HG03060 (cell line): ENCODE measurements around the gene COL23A1.

Experiments used
- ATAC-seq: cut with Tn5 transposase; IDR thresholded peaks from one replicate; pipeline ENCODE4 v1.9.1; 2021; ENCODE audit warnings: low read depth, moderate number of reproducible peaks; ENCODE audit not compliant: unreplicated experiment

Gene COL23A1

DNA sequence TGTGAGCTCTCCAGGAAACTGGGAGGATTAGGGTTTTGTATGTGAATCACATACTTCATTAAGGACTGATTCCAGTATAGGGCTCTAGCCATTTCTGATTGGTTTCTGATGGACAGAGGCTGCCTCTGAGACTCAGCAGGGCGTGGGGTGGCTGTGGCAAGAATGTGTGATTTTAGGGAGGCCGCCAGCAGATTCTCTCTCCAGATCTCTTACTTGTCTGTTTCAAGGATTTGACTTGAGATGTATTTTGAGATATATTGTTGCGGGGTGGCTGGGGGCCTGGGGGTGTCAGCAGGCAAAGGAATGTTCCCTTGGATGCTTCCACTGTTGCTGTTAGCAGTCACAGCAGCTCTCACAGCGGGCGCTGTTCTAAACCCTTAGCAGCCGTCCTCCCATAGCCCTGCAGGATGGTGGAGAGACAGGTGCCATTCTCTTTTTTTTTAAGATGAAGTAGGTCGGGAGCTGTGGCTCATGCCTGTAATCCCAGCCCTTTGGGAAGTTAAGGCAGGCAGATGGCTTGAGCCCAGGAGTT is 393.8 kb downstream of the COL23A1 start:
- no peak for ATAC-seq

DNA sequence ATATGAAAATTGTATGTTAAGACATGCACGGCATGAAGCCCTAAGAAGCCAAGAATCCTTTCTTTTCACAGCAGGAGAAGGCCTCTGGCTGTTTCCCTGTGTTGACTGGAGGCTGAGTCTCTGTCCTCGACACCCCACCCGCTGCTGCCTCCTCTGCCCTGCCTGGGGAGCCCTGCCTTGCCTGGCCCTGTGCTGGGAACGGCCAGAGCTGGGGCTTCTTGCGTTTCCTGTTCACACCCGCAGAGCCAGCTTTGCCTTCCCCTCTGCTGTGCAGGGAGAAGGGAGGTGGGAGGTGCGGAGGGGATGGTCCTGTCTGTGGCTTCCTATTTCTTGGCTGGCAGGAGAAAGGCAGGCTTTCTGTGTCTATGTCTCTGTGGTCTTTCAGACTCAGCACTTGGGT is 396.2 kb downstream of the COL23A1 start:
- ATAC-seq: no peak

DNA sequence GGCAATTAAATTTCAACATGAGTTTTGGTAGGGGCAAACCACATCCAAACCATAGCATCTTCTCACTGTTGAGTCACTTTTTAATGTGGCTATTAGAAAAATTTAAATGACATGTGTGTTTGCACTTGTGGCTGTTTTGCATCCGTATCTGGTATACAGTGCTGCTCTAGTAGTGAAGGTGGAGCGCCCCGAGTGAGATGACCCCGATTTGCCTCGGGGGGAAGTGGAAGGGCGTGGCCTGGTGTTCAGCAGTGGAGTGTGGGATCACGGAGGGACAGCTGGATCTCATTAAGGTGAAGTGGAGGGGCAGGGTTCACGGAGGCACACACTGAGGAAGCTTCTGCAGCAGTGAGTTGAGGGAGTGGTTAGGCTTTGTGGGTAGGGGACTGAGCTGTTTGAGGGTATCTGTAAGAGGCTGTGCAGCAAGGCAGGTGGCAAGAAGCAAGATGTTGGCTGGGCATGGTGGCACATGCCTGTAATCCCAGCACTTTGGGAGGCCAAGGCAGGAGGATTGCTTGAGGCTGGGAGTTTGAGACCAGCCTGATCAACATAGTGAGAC is 396.9 kb downstream of the COL23A1 start:
- ATAC-seq: no peak

DNA sequence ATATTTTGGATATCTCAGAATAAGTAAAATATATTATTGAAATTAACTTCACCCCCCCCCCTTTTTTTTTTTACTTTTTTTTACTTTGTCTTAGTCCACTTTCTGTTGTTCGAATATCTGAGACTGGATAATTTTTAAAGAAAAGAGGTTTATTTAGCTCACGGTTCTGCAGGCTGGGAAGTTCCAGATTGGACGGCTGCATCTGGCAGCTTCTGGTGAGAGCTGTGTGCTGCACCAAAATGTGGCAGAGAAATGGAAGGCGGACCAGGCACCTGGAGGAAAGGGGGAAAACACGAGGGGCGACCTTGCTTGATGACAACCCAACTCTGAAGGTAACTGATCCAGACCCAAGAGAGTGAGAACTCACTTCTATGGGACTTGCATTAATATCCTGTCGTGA is 397.4 kb downstream of the COL23A1 start:
- no peak for ATAC-seq

DNA sequence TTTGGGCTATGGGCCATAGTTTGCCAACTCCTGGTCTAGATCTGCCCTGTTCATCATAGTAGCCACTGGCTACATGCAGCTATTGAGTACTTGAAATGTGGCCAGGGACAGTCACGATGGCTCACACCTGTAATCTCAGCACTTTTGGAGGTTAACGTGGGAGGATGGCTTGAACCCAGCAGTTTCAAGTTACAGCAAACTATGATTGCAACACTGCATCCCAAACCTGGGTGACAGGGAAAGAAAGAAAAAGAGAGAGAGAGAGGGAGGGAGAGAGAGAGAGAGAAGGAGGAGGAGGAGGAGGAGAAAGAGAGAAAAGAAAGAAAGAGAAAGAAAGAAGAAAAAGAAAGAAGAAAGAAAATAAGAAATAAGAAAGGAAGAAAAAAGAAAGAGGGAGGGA is 397.9 kb downstream of the COL23A1 start:
- no peak for ATAC-seq

DNA sequence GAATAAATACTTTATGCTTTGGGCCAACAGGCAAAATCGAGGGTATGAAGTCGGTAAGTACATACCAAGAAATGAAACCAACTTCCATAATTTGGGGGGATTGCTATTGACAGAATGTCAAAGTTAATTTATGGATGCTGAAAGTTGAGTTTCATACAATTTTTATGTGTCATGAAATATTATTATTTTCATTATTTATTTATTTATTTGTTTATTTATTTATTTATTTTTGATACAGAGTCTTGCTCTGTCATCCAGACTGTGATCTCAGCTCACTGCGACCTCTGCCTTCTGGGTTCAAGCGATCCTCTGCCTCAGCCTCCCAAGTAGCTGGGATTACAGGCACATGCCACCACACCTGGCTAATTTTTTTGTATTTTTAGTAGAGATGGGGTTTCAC is 398.5 kb downstream of the COL23A1 start:
- ATAC-seq: no peak

DNA sequence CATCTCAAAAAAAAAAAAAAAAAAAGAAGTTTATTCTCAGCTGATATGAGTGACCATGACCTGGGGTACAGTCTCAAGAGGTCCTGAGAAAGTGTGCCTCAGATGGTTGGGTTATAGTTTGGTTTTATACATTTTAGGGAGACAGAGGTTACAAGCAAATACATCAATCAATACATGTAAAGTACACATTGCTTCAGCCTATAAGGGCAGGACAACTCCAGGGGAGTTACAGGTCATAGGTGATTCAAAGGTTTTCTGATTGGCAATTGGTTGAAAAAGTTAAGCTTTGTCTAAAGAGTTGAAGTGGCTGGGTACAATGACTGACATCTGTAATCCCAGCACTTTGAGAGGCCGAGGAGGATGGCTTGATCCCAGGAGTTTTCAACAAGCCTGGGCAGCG is 400.8 kb downstream of the COL23A1 start:
- no peak for ATAC-seq
